ENCODE data around the gene GBA2. TPM values are rescaled to one million over a fixed set of nuclear protein-coding genes. Genes with fewer than 3 reads are reported as not detected.

The GBA2 gene
- polyA plus RNA-seq, 1 donor (not counting 4 experiments of a cell fraction or from before 2014, with no cell fraction given): 31.7 TPM

DNA sequence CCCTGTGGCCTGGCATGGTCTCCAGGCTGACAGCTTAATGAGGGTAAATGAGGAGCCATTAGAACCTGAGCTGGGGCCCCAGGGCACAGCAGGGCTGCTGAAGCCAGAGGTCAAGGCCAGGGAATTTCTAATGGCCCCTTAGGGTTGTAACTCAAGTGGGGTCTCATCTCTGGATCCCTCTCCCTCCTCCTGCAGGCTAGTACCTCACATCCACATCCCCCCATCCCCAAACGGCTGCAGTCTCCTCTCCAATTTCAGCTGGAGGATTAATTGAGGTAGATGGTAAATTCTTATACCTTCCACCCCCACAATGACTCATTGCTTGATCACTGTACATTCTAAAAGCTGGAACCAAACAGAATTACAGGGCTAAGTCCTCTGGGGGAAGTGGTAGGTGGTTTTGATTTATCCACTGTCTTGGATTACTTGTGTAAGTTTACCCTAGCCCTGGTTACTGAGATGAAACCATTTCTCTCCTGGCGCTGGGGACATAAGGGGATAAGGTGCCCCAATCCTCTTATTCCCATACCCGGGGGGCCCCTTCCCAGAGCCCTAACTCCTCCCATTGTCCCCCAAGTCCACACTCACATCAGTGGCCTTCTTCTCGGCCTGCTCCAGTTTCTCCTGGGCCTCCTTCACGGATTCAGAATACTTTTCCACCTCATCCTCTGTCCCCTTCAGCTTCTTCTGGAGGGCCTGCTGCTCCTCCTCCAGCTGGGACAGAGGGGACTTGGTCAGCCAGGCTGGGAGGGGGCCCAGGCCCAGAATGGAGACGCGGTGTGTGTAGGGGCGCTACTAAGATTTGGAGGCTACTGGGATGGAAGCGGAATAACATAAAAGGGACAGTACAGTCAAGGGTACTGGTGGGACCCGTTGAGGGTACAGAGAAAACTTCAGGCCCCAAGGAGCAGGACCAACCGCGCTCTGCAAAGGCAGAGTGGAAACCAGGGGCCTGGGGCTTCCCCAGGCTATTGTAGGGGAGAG lies 60.2 kb downstream of the GBA2 start:
- Histone ChIP-seq H3K9me3 (ENCODE audit: control insufficient read depth, low read depth, low read length) (no peaks in the 10 kb centered on the region), H4K20me1 (ENCODE audit: control insufficient read depth, extremely low read depth, insufficient read depth, low read length) (no peaks in the 10 kb centered on the region), H3K9ac (ENCODE audit: control insufficient read depth, extremely low read depth, insufficient read depth, low read length) (peak overlapping the region; percentile 49), H2AFZ (ENCODE audit: control insufficient read depth, low read length) (no peak overlapping the region), H3K27me3 (ENCODE audit: control insufficient read depth, extremely low read depth, insufficient read depth, low read length) (no peaks in the 10 kb centered on the region), H3K4me2 (ENCODE audit: control insufficient read depth, extremely low read depth, insufficient read depth, low read depth, low read length) (peak overlapping the region; percentile 73), H3K9me1 (ENCODE audit: control insufficient read depth, extremely low read depth, insufficient read depth, low read length) (no peaks in the 10 kb centered on the region), H3K4me3 (ENCODE audit: control insufficient read depth in 2 of 3, extremely low read depth in 1 of 3, insufficient read depth in 2 of 3, low read depth in 1 of 3, low read length in 3 of 3) (peak overlapping the region; percentile 32 to 50 (median 35)), H3K79me2 (ENCODE audit: control insufficient read depth, insufficient read depth, low read length) (no peaks in the 10 kb centered on the region), H3K27ac (ENCODE audit: control insufficient read depth, insufficient read depth, low read length) (peak overlapping the region; percentile 59), H3K36me3 (ENCODE audit: control insufficient read depth in 2 of 2, extremely low read depth in 1 of 2, insufficient read depth in 2 of 2, low read length in 2 of 2) (peaks cover 0 to 4% of the 10 kb centered on the region in 2 experiments), H3K4me1 (ENCODE audit: control insufficient read depth, extremely low read depth, insufficient read depth, low read length) (peaks cover 16% of the 10 kb centered on the region)
- FAIRE-seq (peak; percentile 95), DNase-seq (ENCODE audit: low read depth, low spot score) (no peak)
- dilution Hi-C loops (cut with MboI; ENCODE audit: extremely low pct_ligation_motif_present, low sequenced_read_pairs): no loop called here
- TF ChIP-seq, protein P1, sequence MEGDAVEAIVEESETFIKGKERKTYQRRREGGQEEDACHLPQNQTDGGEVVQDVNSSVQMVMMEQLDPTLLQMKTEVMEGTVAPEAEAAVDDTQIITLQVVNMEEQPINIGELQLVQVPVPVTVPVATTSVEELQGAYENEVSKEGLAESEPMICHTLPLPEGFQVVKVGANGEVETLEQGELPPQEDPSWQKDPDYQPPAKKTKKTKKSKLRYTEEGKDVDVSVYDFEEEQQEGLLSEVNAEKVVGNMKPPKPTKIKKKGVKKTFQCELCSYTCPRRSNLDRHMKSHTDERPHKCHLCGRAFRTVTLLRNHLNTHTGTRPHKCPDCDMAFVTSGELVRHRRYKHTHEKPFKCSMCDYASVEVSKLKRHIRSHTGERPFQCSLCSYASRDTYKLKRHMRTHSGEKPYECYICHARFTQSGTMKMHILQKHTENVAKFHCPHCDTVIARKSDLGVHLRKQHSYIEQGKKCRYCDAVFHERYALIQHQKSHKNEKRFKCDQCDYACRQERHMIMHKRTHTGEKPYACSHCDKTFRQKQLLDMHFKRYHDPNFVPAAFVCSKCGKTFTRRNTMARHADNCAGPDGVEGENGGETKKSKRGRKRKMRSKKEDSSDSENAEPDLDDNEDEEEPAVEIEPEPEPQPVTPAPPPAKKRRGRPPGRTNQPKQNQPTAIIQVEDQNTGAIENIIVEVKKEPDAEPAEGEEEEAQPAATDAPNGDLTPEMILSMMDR (optimal IDR thresholded peaks at IDR 0.05 in 1 of 3, IDR thresholded peaks at IDR 0.05 in 1 of 3, conservative IDR thresholded peaks at IDR 0.05 in 1 of 3; ENCODE audit: extremely low read depth in 1 of 3, insufficient read depth in 2 of 3, low read length in 3 of 3): no peak
- TF ChIP-seq EZH2 (IDR thresholded peaks at IDR 0.05; ENCODE audit: low read length): no peak

DNA sequence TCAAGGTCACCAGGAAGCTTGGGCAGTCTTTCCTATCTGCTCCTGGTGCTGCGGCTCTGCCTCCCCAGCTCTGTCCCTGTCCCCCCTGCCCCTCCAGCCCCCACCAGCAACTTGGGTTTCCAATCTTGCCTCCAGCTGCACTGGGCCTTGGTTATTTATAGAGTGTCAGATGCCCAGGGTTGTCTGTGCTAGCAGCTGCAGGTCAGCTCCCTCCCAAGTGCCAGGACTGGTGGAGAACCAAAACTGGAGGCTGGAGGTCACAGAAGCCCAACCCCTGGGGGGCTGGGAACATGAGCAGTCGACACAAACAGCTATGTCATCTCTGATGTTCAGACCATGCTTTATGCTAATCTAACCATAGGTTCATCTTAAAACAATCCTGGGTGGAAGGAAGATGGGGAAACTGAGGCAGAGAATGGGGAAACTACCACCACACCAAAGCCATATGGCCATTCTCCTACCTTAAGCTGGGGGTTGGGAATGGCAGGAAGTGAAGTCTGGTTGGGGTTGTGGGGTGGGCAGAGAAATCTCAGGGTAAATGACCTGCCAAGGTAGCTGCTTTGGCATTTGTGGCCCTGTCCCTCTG lies 61.0 kb downstream of the GBA2 start:
- H3K4me2 ChIP-seq (ENCODE audit: control insufficient read depth, extremely low read depth, insufficient read depth, low read depth, low read length): peak overlapping the region; percentile 73
- H3K9me1 ChIP-seq (ENCODE audit: control insufficient read depth, extremely low read depth, insufficient read depth, low read length): no peaks in the 10 kb centered on the region
- no peaks in the 10 kb centered on the region for H4K20me1 ChIP-seq (ENCODE audit: control insufficient read depth, extremely low read depth, insufficient read depth, low read length)
- no peaks in the 10 kb centered on the region for H3K27me3 ChIP-seq (ENCODE audit: control insufficient read depth, extremely low read depth, insufficient read depth, low read length)
- H3K36me3 ChIP-seq (ENCODE audit: control insufficient read depth in 2 of 2, extremely low read depth in 1 of 2, insufficient read depth in 2 of 2, low read length in 2 of 2): peaks cover 0 to 4% of the 10 kb centered on the region in 2 experiments
- no peak for DNase-seq (ENCODE audit: low read depth, low spot score)
- no peak overlapping the region for H2AFZ ChIP-seq (ENCODE audit: control insufficient read depth, low read length)
- H3K4me1 ChIP-seq (ENCODE audit: control insufficient read depth, extremely low read depth, insufficient read depth, low read length): peaks cover 16% of the 10 kb centered on the region
- H3K9ac ChIP-seq (ENCODE audit: control insufficient read depth, extremely low read depth, insufficient read depth, low read length): no peak overlapping the region
- H3K79me2 ChIP-seq (ENCODE audit: control insufficient read depth, insufficient read depth, low read length): no peaks in the 10 kb centered on the region
- H3K9me3 ChIP-seq (ENCODE audit: control insufficient read depth, low read depth, low read length): no peaks in the 10 kb centered on the region
- H3K27ac ChIP-seq (ENCODE audit: control insufficient read depth, insufficient read depth, low read length): no peak overlapping the region
- TF ChIP-seq, protein P1 (optimal IDR thresholded peaks at IDR 0.05 in 1 of 3, IDR thresholded peaks at IDR 0.05 in 1 of 3, conservative IDR thresholded peaks at IDR 0.05 in 1 of 3; ENCODE audit: extremely low read depth in 1 of 3, insufficient read depth in 2 of 3, low read length in 3 of 3): no peak
- TF ChIP-seq EZH2 (IDR thresholded peaks at IDR 0.05; ENCODE audit: low read length): no peak
- FAIRE-seq: no peak
- H3K4me3 ChIP-seq (ENCODE audit: control insufficient read depth in 2 of 3, extremely low read depth in 1 of 3, insufficient read depth in 2 of 3, low read depth in 1 of 3, low read length in 3 of 3): peak overlapping the region in 1 of 3 experiments; percentile 35
- dilution Hi-C loops (cut with MboI; ENCODE audit: extremely low pct_ligation_motif_present, low sequenced_read_pairs): no loop called here
